Thyroid gland (tissue), 4 donors: ENCODE results near the gene LRRC37A3.
"Not testable (repeated sequence)": the region's sequence is repeated elsewhere in the genome, so short reads cannot be mapped to it uniquely, and the experiment has no call there.

Source experiments
- POLR2A ChIP-seq, 2 donors: fragments of 450-650 bp; IDR thresholded peaks; one replicate each; pipeline ENCODE4 v1.6.1; 2017; ENCODE audit warnings: antibody characterized with exemption in 2 of 2, mild to moderate bottlenecking in 2 of 2, moderate library complexity in 1 of 2
- TF ChIP-seq, protein P1 (sequence below), 6 experiments: fragments of 200-600 bp in 3 of 6; fragments of 450-650 bp in 3 of 6; sonication (generic) in 3 of 6; IDR thresholded peaks; one replicate each; pipeline ENCODE4 v1.5.1; 2016 to 2019; ENCODE audit warnings: antibody characterized with exemption in 6 of 6, mild to moderate bottlenecking in 2 of 6, inconsistent platforms in 1 of 6, moderate library complexity in 1 of 6

- TF ChIP-seq, protein P1, sequence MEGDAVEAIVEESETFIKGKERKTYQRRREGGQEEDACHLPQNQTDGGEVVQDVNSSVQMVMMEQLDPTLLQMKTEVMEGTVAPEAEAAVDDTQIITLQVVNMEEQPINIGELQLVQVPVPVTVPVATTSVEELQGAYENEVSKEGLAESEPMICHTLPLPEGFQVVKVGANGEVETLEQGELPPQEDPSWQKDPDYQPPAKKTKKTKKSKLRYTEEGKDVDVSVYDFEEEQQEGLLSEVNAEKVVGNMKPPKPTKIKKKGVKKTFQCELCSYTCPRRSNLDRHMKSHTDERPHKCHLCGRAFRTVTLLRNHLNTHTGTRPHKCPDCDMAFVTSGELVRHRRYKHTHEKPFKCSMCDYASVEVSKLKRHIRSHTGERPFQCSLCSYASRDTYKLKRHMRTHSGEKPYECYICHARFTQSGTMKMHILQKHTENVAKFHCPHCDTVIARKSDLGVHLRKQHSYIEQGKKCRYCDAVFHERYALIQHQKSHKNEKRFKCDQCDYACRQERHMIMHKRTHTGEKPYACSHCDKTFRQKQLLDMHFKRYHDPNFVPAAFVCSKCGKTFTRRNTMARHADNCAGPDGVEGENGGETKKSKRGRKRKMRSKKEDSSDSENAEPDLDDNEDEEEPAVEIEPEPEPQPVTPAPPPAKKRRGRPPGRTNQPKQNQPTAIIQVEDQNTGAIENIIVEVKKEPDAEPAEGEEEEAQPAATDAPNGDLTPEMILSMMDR (IDR thresholded peaks at IDR 0.05) = not testable (repeated sequence)
- not testable (repeated sequence) for TF ChIP-seq POLR2A (IDR thresholded peaks at IDR 0.05)
These were observed 88.6 kb downstream of the LRRC37A3 start for GRCh38 chr17:64830631-64831040.
